Loucy (cell line): ENCODE measurements around the gene GLB1L.

Experiments
- EZH2phosphoT487 ChIP-seq: fragments of 200-600 bp; IDR thresholded peaks from 2 replicates; pipeline ENCODE4 v1.6.1; 2018; ENCODE audit warnings: antibody characterized with exemption, mild to moderate bottlenecking, moderate library complexity, borderline replicate concordance
- TF ChIP-seq, protein P1 (sequence below): fragments of 200-600 bp; sonication (generic); conservative IDR thresholded peaks from 2 replicates; pipeline ENCODE4 v1.5.1; 2014; ENCODE audit warnings: mild to moderate bottlenecking, antibody characterized with exemption, low read length

DNA sequence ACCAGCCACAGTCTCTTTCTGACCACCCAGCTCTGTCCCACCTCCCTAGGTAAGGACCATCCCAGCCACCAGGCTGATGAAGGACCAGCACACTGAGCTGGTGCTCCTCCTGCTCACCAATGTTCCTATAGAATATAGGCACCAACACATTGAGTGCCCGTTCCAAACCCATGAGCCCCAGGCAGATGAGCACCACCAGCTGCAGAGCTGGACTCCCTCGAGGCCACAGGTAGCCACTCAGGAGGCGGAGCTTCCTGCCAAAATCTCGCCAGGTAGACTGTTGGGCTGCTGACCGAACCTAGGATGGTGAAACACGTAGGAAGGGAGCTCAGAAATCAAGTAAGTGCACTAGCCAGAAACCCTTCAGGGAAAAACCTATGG is 28.7 kb downstream of the GLB1L start:
- TF ChIP-seq, protein P1, sequence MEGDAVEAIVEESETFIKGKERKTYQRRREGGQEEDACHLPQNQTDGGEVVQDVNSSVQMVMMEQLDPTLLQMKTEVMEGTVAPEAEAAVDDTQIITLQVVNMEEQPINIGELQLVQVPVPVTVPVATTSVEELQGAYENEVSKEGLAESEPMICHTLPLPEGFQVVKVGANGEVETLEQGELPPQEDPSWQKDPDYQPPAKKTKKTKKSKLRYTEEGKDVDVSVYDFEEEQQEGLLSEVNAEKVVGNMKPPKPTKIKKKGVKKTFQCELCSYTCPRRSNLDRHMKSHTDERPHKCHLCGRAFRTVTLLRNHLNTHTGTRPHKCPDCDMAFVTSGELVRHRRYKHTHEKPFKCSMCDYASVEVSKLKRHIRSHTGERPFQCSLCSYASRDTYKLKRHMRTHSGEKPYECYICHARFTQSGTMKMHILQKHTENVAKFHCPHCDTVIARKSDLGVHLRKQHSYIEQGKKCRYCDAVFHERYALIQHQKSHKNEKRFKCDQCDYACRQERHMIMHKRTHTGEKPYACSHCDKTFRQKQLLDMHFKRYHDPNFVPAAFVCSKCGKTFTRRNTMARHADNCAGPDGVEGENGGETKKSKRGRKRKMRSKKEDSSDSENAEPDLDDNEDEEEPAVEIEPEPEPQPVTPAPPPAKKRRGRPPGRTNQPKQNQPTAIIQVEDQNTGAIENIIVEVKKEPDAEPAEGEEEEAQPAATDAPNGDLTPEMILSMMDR, result no peak
- TF ChIP-seq EZH2phosphoT487, result no peak
